Measurements from ENCODE around the gene PDHX.

Gene PDHX

DNA sequence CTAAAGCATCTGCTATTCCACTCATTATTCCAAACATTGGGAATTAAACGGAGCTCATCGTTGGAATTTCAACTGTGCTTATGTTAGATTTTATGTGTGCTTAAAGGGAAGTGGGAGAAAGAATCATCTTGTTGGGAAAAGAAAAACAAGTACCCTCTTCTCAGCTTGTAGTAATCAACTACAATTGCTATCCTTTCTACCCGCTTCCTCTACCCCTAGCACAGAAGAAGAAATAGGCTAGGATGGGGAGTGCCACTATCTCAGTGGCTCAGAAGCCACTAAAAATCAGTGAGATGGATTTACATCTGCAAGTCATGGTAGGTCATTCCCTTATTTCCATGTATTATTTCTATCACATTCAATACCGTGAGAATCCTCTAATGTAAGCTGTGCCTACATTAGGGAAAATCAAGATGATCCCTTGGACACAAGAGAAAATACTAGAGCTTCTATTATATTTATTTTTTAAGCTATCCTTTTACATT, 124.7 kb downstream of the PDHX start:
- peaks cover 0 to 4% of the 10 kb centered on the region in 2 donors for H3K4me1 ChIP-seq (ENCODE audit: control insufficient read depth in 2 of 2, insufficient read depth in 2 of 2, low read length in 2 of 2)
- H3K27ac ChIP-seq (ENCODE audit: low read depth in 2 of 2, low read length in 2 of 2) = peak overlapping the region; percentile 18 to 38
- peak overlapping the region in 1 of 2 donors; percentile 48 for H3K4me3 ChIP-seq (ENCODE audit: low read length in 2 of 2)
- H3K9me3 ChIP-seq (ENCODE audit: control insufficient read depth in 2 of 2, low read length in 2 of 2) = no peaks in the 10 kb centered on the region
- H3K9ac ChIP-seq (ENCODE audit: low read depth in 1 of 2, low read length in 2 of 2) = no peak overlapping the region
- H3K36me3 ChIP-seq (ENCODE audit: control insufficient read depth in 2 of 2, insufficient read depth in 2 of 2, low read length in 2 of 2) = no peaks in the 10 kb centered on the region
- H3K27me3 ChIP-seq (ENCODE audit: control insufficient read depth in 2 of 2, insufficient read depth in 2 of 2, low read length in 2 of 2) = no peaks in the 10 kb centered on the region

DNA sequence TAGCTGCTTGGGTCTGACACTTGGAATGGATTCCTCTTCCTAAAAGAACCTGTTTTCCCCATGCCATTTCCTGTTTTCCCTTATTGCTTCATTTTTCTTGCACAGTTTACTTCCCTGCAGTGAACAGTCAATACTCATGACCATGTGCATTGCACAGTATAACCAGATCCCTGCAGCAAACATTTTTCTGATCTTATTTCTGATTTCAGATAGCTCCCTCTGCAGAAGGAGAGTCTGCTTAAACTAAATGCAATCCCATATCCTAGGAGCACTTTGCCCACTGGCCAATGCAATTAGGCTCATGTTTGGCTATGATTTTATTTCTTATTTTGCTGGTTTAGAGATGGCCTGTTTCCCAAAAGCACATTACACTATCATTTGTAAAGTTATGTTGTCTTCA, 125.8 kb downstream of the PDHX start:
- Histone ChIP-seq H3K36me3 (ENCODE audit: control insufficient read depth in 2 of 2, insufficient read depth in 2 of 2, low read length in 2 of 2) (no peaks in the 10 kb centered on the region), H3K9me3 (ENCODE audit: control insufficient read depth in 2 of 2, low read length in 2 of 2) (no peaks in the 10 kb centered on the region), H3K27ac (ENCODE audit: low read depth in 2 of 2, low read length in 2 of 2) (no peak overlapping the region), H3K4me1 (ENCODE audit: control insufficient read depth in 2 of 2, insufficient read depth in 2 of 2, low read length in 2 of 2) (peaks cover 0 to 8% of the 10 kb centered on the region in 2 donors), H3K27me3 (ENCODE audit: control insufficient read depth in 2 of 2, insufficient read depth in 2 of 2, low read length in 2 of 2) (no peaks in the 10 kb centered on the region), H3K9ac (ENCODE audit: low read depth in 1 of 2, low read length in 2 of 2) (no peak overlapping the region), H3K4me3 (ENCODE audit: low read length in 2 of 2) (no peak overlapping the region)

DNA sequence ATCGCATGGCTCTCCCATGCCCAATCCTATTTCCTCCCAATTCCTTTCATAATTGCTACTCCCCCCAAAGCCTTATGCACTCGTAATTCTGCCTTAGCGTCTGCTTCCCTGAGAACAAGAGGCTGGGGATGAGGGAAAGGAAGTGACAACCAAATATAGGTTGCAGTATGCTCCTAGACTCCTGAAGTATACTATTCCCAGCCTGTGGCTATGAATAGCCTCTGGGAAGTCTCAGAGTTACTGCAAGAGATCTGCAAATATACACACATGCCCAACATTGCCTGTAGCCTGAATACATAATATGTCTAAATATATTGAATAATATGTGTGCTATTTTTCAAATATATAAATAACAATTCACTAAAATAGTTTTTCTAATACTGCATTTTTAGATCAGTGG, 126.5 kb downstream of the PDHX start:
- no peaks in the 10 kb centered on the region for H3K27me3 ChIP-seq (ENCODE audit: control insufficient read depth in 2 of 2, insufficient read depth in 2 of 2, low read length in 2 of 2)
- no peak overlapping the region for H3K9ac ChIP-seq (ENCODE audit: low read depth in 1 of 2, low read length in 2 of 2)
- H3K4me3 ChIP-seq (ENCODE audit: low read length in 2 of 2) = no peak overlapping the region
- no peaks in the 10 kb centered on the region for H3K36me3 ChIP-seq (ENCODE audit: control insufficient read depth in 2 of 2, insufficient read depth in 2 of 2, low read length in 2 of 2)
- H3K27ac ChIP-seq (ENCODE audit: low read depth in 2 of 2, low read length in 2 of 2) = no peak overlapping the region
- no peaks in the 10 kb centered on the region for H3K9me3 ChIP-seq (ENCODE audit: control insufficient read depth in 2 of 2, low read length in 2 of 2)
- H3K4me1 ChIP-seq (ENCODE audit: control insufficient read depth in 2 of 2, insufficient read depth in 2 of 2, low read length in 2 of 2) = peaks cover 0 to 8% of the 10 kb centered on the region in 2 donors

DNA sequence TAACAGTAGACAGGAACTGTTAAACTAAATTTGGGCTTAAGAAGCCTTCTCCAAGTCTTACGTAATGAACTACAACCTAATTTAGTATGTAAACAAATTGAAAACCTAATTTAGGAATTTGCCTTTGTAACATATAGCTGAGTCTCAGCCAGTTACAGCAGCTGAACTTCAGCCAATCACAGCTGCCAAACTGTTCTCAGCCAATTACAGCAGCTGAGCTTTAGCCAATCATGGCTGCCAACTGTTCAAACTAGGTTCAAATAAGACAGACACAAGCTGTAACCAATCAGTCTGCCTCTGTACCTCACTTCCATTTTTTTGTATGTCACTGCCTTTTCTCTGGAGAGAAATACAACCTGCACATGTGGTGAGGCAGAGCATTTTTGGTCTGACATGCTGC, 127.5 kb downstream of the PDHX start:
- Histone ChIP-seq H3K27ac (ENCODE audit: low read depth in 2 of 2, low read length in 2 of 2) (no peak overlapping the region), H3K4me1 (ENCODE audit: control insufficient read depth in 2 of 2, insufficient read depth in 2 of 2, low read length in 2 of 2) (peaks cover 2 to 11% of the 10 kb centered on the region in 2 donors), H3K4me3 (ENCODE audit: low read length in 2 of 2) (no peak overlapping the region), H3K36me3 (ENCODE audit: control insufficient read depth in 2 of 2, insufficient read depth in 2 of 2, low read length in 2 of 2) (no peaks in the 10 kb centered on the region), H3K27me3 (ENCODE audit: control insufficient read depth in 2 of 2, insufficient read depth in 2 of 2, low read length in 2 of 2) (no peaks in the 10 kb centered on the region), H3K9ac (ENCODE audit: low read depth in 1 of 2, low read length in 2 of 2) (no peak overlapping the region), H3K9me3 (ENCODE audit: control insufficient read depth in 2 of 2, low read length in 2 of 2) (no peaks in the 10 kb centered on the region)

DNA sequence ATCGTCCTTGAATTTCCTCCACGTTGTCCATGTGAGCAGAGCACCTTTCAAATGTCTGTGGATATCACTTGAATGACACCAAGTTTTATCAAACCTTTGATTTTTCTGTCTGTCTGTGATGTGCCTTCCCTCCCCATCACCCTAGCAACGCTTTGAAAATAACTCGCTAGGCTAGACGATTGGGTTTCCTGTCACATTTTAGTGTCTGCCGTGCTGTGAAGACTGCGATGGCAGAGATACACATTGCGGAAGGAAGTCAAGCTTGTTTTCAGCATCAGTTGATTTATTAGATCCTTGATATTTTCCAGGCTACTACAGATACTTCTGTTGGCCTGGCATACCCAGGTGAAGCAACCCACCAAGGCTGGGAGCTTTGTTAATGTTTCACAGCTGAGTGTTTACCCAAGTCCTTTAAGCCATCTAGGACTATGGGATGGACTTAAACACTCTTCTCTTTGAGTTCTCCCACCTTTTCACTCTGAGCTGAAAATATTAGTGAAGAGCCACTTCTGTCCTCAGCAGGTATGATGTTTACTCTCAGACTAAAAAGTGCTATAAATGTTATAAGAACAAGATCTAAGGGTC, 128.9 kb downstream of the PDHX start:
- no peaks in the 10 kb centered on the region for H3K36me3 ChIP-seq (ENCODE audit: control insufficient read depth in 2 of 2, insufficient read depth in 2 of 2, low read length in 2 of 2)
- peaks cover 2 to 11% of the 10 kb centered on the region in 2 donors for H3K4me1 ChIP-seq (ENCODE audit: control insufficient read depth in 2 of 2, insufficient read depth in 2 of 2, low read length in 2 of 2)
- H3K27ac ChIP-seq (ENCODE audit: low read depth in 2 of 2, low read length in 2 of 2) = peak overlapping the region in 1 of 2 donors; percentile 53
- no peak overlapping the region for H3K9ac ChIP-seq (ENCODE audit: low read depth in 1 of 2, low read length in 2 of 2)
- H3K27me3 ChIP-seq (ENCODE audit: control insufficient read depth in 2 of 2, insufficient read depth in 2 of 2, low read length in 2 of 2) = no peaks in the 10 kb centered on the region
- no peak overlapping the region for H3K4me3 ChIP-seq (ENCODE audit: low read length in 2 of 2)
- no peaks in the 10 kb centered on the region for H3K9me3 ChIP-seq (ENCODE audit: control insufficient read depth in 2 of 2, low read length in 2 of 2)
